Bone marrow (tissue), 2 donors: ENCODE measurements around the gene TUBB8.
"Not testable (repeated sequence)": the region's sequence is repeated elsewhere in the genome, so short reads cannot be mapped to it uniquely, and the experiment has no call there.

ENCODE experiments used
- DNase-seq, 2 donors: peaks; one replicate each; lab custom pipeline; 2025; lab: John Stamatoyannopoulos, UW

Gene TUBB8

DNA sequence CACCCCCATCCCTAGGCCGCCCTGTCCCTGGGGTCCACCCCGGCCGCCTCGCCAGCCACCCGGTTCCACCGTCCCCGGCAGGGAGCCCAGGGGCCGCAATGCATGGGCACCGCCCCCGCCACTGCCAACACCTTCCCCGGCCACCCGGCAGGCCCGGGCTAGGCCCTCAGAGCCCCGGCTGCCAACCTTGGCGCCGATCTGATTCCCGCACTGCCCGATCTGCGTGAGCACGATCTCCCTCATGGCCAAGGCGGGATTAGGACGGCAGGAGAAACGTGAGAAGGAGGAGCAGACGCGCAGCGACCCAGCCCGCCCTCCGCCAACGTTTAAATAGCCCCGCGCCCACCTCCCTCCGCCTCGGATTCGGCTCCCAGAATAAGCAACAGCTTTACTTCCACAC is at the start of gene TUBB8:
Gene TUBB8 (minus strand): TSS at position 301 of the 400 bp plus-strand sequence. CDS start 58 bp downstream, at position 243.
- no peak for DNase-seq

DNA sequence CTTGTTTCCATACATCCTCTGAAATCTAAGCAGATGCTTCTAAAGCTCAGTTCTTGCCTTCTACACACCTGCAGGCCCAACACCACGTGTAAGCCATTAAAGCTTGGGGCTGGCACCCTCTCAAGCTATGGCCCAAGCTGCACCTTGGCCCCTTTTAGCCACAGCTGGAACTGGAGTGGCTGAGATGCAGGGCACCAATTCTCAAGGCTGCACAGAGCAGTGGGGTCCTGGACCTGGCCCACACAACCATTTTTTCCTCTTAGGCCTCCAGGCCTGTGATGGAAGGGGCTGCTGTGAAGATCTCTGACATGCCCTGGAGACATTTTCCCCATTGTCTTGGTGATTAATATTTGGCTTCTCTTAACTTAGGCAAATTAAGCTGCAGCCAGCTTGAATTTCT is 47.4 kb upstream of the TUBB8 start:
- no peak for DNase-seq

GRCh38 chr10:95356-96115 is 46.4 kb upstream of the TUBB8 start:
- no peak for DNase-seq

DNA sequence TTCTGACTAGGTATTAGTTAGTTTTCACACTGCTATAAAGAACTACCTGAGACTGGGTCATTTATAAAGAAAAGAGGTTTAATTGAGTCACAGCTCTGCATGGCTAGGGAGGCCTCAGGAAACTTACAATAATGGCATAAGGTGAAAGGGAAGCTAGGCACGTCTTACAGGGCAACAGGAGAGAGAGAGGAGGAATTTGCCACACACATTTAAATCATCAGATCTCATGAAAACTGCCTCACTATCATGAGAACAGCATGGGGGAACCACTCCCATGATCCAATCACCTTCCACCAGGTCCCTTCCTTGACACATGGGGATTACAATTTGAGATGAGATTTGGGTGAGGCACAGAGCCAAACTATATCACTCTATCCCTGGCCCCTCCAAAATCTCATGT is 45.5 kb upstream of the TUBB8 start:
- no peak for DNase-seq

- DNase-seq = no peak
Measured at GRCh38 chr10:92846-93245, 43.8 kb upstream of the TUBB8 start.

DNA sequence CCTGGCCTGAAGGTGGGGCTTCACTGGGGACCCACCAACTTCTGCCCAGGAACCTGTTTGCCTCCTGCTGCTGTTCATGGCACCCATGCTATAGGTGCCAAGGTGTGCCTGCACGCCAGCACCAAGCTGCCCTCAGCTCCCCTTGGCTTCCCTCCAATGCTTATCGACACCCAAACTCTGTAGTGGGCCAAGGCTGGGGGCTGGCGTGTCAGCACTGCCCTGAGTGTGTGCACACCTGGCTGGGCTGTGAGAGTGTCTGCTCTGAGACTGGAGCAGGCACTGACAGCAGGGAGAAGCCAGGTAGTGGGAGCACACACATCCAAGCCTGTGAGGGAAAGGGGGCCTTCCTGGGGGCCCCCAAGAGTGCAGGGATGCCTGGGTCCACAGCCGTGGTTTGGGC is 43.1 kb upstream of the TUBB8 start:
- DNase-seq = no peak

- no peak for DNase-seq
Measured at GRCh38 chr10:91313-91712, 42.2 kb upstream of the TUBB8 start.

DNA sequence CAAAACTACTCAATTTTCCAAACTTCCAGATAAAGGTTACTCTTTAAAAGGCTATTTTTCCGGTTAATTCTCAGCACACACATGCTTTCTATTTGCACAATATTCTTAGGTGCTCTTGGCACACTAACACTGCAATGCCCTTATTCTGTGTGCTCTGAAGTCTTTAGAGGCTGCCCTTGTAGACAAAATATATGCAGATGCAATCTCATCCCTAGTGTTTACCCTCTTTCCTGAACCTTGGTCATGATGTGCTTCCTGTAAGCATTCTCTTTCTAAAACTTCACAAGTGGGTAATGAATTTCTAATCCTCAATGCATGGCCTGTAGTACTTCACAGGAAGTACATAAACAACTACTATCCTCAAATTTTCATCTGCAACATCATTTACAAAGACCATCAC is 41.1 kb upstream of the TUBB8 start:
- DNase-seq = no peak

GRCh38 chr10:89248-89647 is 40.2 kb upstream of the TUBB8 start:
- DNase-seq = no peak

GRCh38 chr10:88253-88652 is 39.2 kb upstream of the TUBB8 start:
- no peak for DNase-seq

GRCh38 chr10:87177-88080 is 38.3 kb upstream of the TUBB8 start:
- DNase-seq = no peak

DNA sequence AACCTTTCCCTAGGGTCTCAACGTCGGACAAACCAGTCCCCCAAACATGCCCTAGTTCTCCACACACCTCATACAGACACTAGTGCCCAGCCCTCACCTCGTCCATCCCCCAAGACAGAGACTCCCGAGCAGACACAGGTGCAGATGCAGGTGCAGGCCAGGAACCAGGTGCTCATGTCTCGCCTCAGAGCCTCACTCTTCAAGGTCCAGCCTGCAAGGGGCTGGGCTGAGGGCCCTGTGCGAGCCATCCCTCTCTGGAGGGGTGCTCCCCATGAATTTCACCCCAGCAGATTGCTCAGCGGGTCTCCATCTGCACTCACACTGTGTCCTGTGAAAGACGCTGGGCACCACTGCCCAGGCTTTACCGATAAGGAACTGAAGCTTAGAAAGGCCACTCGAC is 36.9 kb upstream of the TUBB8 start:
- no peak for DNase-seq

GRCh38 chr10:85044-85443 is 35.9 kb upstream of the TUBB8 start:
- no peak for DNase-seq

DNA sequence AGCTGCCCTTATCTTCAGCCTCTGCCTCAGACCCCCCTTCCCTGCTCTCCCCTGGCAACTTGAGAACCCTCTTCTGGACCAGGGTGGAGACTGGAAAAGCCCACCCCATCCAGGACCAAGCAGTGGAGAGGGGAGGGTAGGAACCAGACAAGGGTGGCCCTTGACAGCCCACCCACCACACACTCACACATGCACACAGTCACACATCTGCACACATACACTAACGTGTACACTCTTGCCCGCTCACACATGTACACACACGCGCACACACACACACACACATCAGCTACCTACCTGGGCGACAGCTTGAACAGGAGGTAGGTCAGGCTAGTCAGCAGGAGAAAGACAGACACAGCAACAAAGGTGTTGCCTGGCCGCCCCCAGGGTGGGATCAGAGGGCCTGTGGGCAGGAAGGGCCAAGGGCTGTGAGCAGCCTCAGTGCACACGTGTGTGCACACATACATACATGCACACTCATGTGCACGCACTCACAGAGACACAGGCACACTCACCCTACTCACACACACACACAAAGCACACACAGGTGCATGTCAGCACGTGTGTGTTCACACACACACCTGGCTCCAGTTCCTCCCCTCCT is 34.9 kb upstream of the TUBB8 start:
- no peak for DNase-seq

DNA sequence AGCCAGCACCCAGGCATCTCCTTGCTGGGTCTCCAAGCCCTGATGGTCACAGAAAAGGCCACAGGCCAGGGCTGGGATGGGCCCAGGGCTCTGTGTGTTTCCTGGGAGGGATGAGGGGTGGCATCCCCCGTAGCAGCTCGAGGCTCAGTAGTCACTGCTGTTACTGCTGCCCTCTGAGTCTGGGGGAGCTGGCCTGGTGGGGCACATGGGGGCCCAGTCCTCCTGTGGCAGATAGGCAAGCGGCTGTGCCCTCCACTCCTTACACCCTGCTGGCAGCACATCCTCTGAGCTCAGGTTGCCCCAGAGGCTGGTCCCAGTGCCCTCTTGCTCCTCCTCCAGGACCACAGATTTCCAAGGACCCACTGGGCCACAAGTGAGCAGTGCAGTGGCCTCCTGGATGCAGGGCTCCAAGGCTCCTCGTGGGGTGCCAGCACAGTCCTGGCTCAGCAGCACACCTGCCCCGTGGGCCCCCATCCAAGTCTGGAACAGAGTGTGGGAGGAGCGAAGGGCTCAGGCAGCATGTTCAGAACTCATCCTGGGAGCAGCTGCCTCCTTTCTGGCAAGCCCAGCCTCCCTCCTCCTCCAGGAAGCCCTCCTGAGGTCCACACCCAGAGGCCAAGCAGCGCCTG is 31.5 kb upstream of the TUBB8 start:
- DNase-seq = no peak

DNA sequence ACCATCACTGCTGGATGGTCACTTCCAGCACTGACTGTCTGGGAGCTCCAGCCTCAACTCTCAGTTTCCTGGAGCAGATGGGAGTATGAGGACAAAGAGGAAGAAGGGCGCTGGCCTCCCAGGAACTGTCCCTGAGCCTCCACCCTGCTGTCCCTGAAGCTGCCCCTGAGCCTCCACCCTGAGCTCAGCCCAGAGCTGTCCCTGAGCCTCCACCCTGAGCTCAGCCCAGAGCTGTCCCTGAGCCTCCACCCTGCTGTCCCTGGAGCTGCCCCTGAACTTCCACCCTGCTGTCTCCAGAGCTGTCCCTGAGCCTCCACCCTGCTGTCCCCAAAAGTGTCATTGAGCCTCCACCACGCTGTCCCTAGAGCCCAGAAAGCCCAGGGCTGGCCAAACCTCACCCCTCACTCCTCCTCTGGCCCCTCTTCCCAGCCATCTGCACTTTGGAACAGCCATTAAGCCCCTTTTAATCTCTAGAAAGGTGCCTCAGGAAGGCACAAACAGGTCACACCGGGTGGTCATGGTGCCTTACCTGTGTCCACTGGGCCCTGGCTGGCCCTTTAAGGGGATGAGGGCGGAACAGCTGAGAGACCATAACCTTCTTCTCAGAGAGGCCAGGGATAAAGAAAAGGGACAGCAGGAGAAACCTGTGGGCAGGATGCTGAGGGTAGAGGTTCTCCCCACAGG is 30.6 kb upstream of the TUBB8 start:
- no peak for DNase-seq

DNA sequence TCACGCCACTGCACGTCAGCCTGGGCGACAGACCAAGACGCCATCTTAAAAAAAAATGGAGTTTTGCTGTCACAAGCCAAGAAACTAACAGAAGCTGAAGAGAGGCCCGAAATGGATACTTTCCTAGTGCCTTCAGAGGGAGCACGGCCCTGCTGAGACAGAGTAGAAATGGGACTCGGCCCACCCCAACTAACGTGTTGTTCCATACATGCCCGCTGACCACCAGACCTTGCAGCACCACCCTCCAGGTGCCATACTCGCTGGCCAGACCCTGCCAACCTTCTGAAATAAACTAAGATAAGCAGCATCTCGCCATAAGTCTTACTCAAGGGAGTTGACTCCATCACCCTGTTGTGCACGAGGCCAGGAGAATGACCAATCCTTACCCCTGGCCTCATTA is 29.5 kb upstream of the TUBB8 start:
- no peak for DNase-seq

GRCh38 chr10:74266-74621 is 25.1 kb upstream of the TUBB8 start:
- not testable (repeated sequence) for DNase-seq

- peak in 1 of 2 donors; percentile 14 for DNase-seq
Measured at GRCh38 chr10:73543-74265, 24.6 kb upstream of the TUBB8 start.

- not testable (repeated sequence) for DNase-seq
Measured at GRCh38 chr10:68156-68555, 19.1 kb upstream of the TUBB8 start.

DNA sequence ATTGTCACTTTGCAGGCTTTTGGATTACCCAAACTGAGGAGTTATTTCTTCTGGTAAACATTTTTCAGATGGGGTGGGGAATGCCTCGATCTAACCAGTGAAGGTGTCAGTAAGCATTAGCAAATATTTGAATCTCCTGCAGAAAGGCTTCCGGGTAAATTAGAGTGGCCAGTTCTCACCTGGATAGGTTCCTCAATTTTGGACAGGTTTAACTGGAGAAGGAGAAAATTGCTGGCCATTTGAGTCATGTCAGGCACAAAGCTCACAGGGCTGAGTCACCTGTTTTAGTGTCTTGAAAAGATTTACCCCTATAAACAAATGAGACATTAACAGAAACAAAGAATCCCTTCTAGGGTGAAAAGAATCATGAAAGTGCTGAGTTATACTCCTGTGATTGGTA is 830 bp upstream of the TUBB8 start:
- not testable (repeated sequence) for DNase-seq
